ENCODE data around the gene ERBB4.

The ERBB4 gene

GRCh38 chr2:211649331-211649730, 889.3 kb downstream of the ERBB4 start:
- no peak for DNase-seq (ENCODE audit: low read depth)
- H3K4me3 ChIP-seq (ENCODE audit: low read length), result no peak overlapping the region
- TF ChIP-seq CTCF (IDR thresholded peaks at IDR 0.05; ENCODE audit: insufficient read depth, low read depth, low read length, missing control alignments), result no peak

- no peak for TF ChIP-seq CTCF (IDR thresholded peaks at IDR 0.05; ENCODE audit: insufficient read depth, low read depth, low read length, missing control alignments)
- DNase-seq (ENCODE audit: low read depth), result no peak
- H3K4me3 ChIP-seq (ENCODE audit: low read length), result no peak overlapping the region
Measured at GRCh38 chr2:211631503-211631902, 907.1 kb downstream of the ERBB4 start.

GRCh38 chr2:211623096-211623495, 915.5 kb downstream of the ERBB4 start:
- TF ChIP-seq CTCF (IDR thresholded peaks at IDR 0.05; ENCODE audit: insufficient read depth, low read depth, low read length, missing control alignments), result no peak
- DNase-seq (ENCODE audit: low read depth), result no peak
- H3K4me3 ChIP-seq (ENCODE audit: low read length), result no peak overlapping the region

- no peak for DNase-seq (ENCODE audit: low read depth)
- TF ChIP-seq CTCF (IDR thresholded peaks at IDR 0.05; ENCODE audit: insufficient read depth, low read depth, low read length, missing control alignments), result no peak
- H3K4me3 ChIP-seq (ENCODE audit: low read length), result no peak overlapping the region
Measured at GRCh38 chr2:211620986-211621385, 917.6 kb downstream of the ERBB4 start.

- no peak for DNase-seq (ENCODE audit: low read depth)
- TF ChIP-seq CTCF (IDR thresholded peaks at IDR 0.05; ENCODE audit: insufficient read depth, low read depth, low read length, missing control alignments), result no peak
Measured at GRCh38 chr2:211617803-211618202, 920.8 kb downstream of the ERBB4 start.

GRCh38 chr2:211611621-211612020, 927.0 kb downstream of the ERBB4 start:
- H3K4me3 ChIP-seq (ENCODE audit: low read length), result no peak overlapping the region
- TF ChIP-seq CTCF (IDR thresholded peaks at IDR 0.05; ENCODE audit: insufficient read depth, low read depth, low read length, missing control alignments), result no peak
- DNase-seq (ENCODE audit: low read depth), result no peak

More at GRCh38 chr2:211617803-211618202, 920.8 kb downstream of the ERBB4 start:
- no peak overlapping the region for H3K4me3 ChIP-seq (ENCODE audit: low read length)

GRCh38 chr2:211611061-211611518, 927.5 kb downstream of the ERBB4 start:
- no peak for TF ChIP-seq CTCF (IDR thresholded peaks at IDR 0.05; ENCODE audit: insufficient read depth, low read depth, low read length, missing control alignments)
- no peak for DNase-seq (ENCODE audit: low read depth)
- no peak overlapping the region for H3K4me3 ChIP-seq (ENCODE audit: low read length)

All from epithelial cell of esophagus (primary cell).